Dendritic cell treated with granulocyte-macrophage colony-stimulating factor and Interleukin-4, amounts not matched to agents 40 ng/mL and 50 ng/mL, for 4 days (primary cell): ENCODE measurements around the gene HPDL.
A peak's percentile ranks its signal among the peaks of the same experiment; 100 is the strongest.

Experiments
- H3K27ac Mint-ChIP-seq: one replicate; pipeline ENCODE4 v1.8.0; 2022; ENCODE audit warnings: mild to moderate bottlenecking, mixed read lengths
- H3K27me3 Mint-ChIP-seq: one replicate; pipeline ENCODE4 v1.8.0; 2022; ENCODE audit warnings: mild to moderate bottlenecking, mixed read lengths
- H3K36me3 Mint-ChIP-seq: one replicate; pipeline ENCODE4 v1.8.0; 2022; ENCODE audit warnings: low read depth, mixed read lengths
- H3K4me1 Mint-ChIP-seq: one replicate; pipeline ENCODE4 v1.8.0; 2022; ENCODE audit warnings: low read depth, mixed read lengths
- H3K4me3 Mint-ChIP-seq: one replicate; pipeline ENCODE4 v1.8.0; 2022; ENCODE audit warnings: mild to moderate bottlenecking, moderate library complexity, mixed read lengths
- H3K9me3 Mint-ChIP-seq: one replicate; pipeline ENCODE4 v1.8.0; 2022; ENCODE audit warnings: mixed read lengths
- intact Hi-C: fragments of 100-400 bp; cut with micrococcal nuclease; formaldehyde crosslinking; loops from one replicate; pipeline ENCODE4 v1.15.0; 2022

HPDL gene

DNA sequence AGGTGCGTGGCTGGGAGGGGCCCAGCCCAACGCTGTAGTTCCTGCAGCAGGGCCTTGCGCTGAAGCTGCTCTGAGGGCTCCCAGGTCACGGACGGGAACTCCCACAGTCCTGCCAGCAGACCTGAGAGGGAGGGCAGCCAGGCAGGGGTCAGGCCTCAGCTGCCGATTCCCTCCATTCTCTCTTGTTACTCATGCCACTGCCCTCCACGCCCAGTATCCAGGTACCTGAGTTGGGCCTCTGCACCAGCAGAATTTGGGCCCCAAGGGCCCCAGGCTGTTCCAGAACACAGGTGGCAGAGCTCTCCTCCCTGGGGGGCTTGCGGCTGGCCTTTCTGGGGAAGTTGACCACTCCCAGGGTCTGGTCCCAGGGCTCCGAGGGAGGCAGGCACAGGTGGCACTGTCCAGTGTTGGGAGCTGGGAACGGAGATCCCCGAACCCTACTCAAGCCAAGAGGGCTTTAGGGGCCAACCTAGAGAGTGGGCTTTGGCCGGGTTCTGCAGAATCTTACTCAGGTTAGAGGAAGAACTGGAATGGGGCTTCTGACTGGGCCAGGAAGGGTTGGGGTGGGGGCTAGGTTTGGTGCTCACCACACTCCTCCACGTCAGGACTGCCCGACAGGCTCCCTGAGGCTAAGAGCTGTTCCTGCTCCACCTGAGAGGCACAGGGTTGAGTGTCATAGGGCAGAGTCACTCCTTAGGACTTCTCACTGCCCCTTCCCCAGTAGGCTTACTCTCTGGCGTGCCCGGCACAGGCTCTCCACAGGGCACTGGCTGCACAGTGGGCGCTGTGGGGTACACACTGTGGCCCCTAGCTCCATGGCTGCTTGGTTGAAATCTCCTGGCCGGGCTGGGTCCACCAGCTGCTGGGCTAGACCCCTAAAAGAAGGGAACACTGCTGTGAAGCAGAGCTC is 5.0 kb downstream of the HPDL start:
- Mint-ChIP-seq H3K27ac (no peak overlapping the region), H3K27me3 (peaks cover 15% of the 10 kb centered on the region), H3K36me3 (peaks cover 51% of the 10 kb centered on the region), H3K4me1 (peaks cover 20% of the 10 kb centered on the region), H3K4me3 (no peak overlapping the region), H3K9me3 (no peaks in the 10 kb centered on the region)
- intact Hi-C loops: no loop called here

- H3K4me3 Mint-ChIP-seq: no peak overlapping the region
- no peaks in the 10 kb centered on the region for H3K9me3 Mint-ChIP-seq
- intact Hi-C loops: no loop called here
- peaks cover 23% of the 10 kb centered on the region for H3K4me1 Mint-ChIP-seq
- H3K36me3 Mint-ChIP-seq: peaks cover 51% of the 10 kb centered on the region
- H3K27me3 Mint-ChIP-seq: peaks cover 9% of the 10 kb centered on the region
- H3K27ac Mint-ChIP-seq: no peak overlapping the region
Measured at GRCh38 chr1:45332346-45332720, 5.6 kb downstream of the HPDL start.

GRCh38 chr1:45334308-45335245 is 7.9 kb downstream of the HPDL start:
- no peak overlapping the region for H3K27ac Mint-ChIP-seq
- H3K4me3 Mint-ChIP-seq: no peak overlapping the region
- H3K9me3 Mint-ChIP-seq: no peaks in the 10 kb centered on the region
- no peaks in the 10 kb centered on the region for H3K27me3 Mint-ChIP-seq
- peaks cover 53% of the 10 kb centered on the region for H3K36me3 Mint-ChIP-seq
- intact Hi-C loops: no loop called here
- peaks cover 31% of the 10 kb centered on the region for H3K4me1 Mint-ChIP-seq

DNA sequence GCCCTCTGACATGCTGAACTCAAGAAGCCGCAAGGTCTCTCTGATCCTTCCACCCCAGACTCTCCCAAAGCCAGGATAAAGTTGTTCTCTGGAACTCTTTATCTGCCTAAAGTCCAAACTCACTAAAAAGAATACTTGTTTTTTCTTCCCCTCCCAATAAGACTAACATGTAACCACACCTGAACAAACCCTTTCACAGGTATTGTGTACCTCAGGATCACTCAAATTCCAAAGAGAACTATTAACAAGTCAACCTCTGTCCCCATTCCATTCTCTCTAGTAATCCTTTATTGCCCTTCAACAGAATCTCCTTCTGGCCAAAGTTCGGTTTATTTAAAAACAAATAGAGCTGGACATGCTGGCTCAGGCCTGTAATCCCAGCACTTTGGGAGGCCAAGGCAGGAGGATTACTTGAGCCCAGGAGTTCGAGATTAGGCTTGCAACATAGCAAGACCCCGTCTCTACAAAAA is 9.2 kb downstream of the HPDL start:
- H3K4me1 Mint-ChIP-seq: peaks cover 38% of the 10 kb centered on the region
- H3K4me3 Mint-ChIP-seq: no peak overlapping the region
- no peaks in the 10 kb centered on the region for H3K27me3 Mint-ChIP-seq
- peak overlapping the region; percentile 19 for H3K27ac Mint-ChIP-seq
- no peaks in the 10 kb centered on the region for H3K9me3 Mint-ChIP-seq
- H3K36me3 Mint-ChIP-seq: peaks cover 51% of the 10 kb centered on the region
- intact Hi-C loops: no loop called here

DNA sequence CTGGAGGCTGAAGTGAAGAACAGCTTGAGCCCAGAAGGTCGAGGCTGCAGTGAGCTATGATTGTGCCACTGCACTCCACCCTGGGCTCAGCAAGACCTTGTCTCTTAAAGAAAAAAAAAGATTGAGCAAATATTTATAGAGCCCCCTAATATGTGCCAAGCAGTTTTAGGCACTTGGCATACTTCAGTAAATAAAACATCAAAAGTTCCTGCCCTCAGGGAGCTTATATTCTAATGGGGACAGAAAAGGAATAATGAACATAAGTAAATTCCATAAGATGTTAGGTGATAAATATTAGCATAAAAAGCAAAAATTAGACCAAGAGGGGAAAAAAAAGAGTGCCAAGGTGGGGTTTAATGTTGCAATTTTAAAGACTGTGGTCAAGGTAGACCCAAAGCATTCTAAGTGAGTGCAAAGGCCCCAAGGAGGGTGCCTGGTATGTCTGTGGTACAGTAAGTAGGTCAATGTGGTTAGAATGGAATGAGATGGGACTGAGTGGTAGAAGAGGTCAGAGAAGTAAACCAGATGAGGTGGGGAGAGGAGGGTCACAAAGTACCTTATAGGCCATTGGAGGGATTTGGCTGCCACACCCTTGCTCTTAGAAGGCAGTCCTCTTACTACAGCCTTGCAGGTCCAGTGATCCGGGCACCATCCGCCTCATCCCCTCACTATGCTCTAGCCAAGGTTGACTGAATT is 11.1 kb downstream of the HPDL start:
- peaks cover 53% of the 10 kb centered on the region for H3K4me1 Mint-ChIP-seq
- H3K27ac Mint-ChIP-seq: no peak overlapping the region
- H3K9me3 Mint-ChIP-seq: no peaks in the 10 kb centered on the region
- H3K36me3 Mint-ChIP-seq: peaks cover 49% of the 10 kb centered on the region
- H3K27me3 Mint-ChIP-seq: no peaks in the 10 kb centered on the region
- no peak overlapping the region for H3K4me3 Mint-ChIP-seq
- intact Hi-C loops: loop anchor here (2.0 kb wide), 1 partner anchor 325 kb away; the partner anchor contains the start of gene UROD

GRCh38 chr1:45339789-45340558 is 13.3 kb downstream of the HPDL start, which contains the start of the genes MUTYH and TOE1:
Gene MUTYH, minus strand, starts transcription at chr1:45340440. Its CDS starts 5,935 bp downstream, at chr1:45334505.
Gene TOE1, plus strand, starts transcription at chr1:45340170. Its CDS starts 83 bp downstream, at chr1:45340253.
- peaks cover 61% of the 10 kb centered on the region for H3K36me3 Mint-ChIP-seq

DNA sequence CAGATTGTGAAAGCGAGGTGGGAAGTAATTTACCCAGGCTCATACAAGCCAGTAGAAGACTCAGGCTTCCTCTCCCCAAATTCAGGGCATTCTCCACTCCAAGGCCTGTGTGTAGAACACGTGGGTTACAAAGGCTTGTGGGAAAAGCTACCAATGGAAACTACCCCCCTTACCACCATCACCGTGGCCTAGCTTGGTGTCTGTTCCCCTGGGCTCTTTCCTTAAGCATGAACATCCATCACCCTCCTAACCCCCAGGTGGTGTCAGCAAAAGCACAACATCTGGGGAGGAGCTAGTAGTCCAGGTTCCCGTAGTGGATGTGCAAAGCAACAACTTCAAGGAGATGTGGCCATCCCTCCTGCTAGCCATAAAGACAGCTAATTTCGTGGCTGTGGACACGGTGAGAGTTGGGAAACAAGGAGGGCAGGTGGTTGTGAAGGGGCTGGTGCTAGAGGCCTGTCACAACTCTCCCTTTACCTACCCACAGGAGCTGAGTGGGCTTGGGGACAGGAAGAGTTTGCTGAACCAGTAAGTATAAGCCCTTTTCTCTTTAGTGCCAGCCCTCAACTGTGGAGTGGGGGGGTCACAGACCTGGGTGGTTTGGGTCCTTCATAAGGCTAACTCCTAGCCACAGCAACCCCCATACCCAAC is 14.2 kb downstream of the HPDL start:
- no peaks in the 10 kb centered on the region for H3K9me3 Mint-ChIP-seq
- no peaks in the 10 kb centered on the region for H3K27me3 Mint-ChIP-seq
- peak overlapping the region; percentile 89 for H3K4me3 Mint-ChIP-seq
- H3K4me1 Mint-ChIP-seq: peaks cover 43% of the 10 kb centered on the region
- intact Hi-C loops: loop anchor here (1.0 to 5.0 kb wide), 2 partner anchors 38 to 161 kb away; partner anchors contain the start of genes CCDC163 and MMACHC
- peak overlapping the region; percentile 95 for H3K27ac Mint-ChIP-seq
- peaks cover 71% of the 10 kb centered on the region for H3K36me3 Mint-ChIP-seq

More at GRCh38 chr1:45339789-45340558, 13.3 kb downstream of the HPDL start, which contains the start of the genes MUTYH and TOE1:
- peak within 1 kb of the TSS; percentile 95 for H3K27ac Mint-ChIP-seq
- H3K4me3 Mint-ChIP-seq: peak within 1 kb of the TSS; percentile 89
- H3K27me3 Mint-ChIP-seq: no peaks in the 10 kb centered on the region
- intact Hi-C loops: loop anchor here (1.0 to 5.0 kb wide), 3 partner anchors 37 to 327 kb away; partner anchors contain the start of genes CCDC163, MMACHC and UROD
- H3K4me1 Mint-ChIP-seq: peaks cover 43% of the 10 kb centered on the region
- no peaks in the 10 kb centered on the region for H3K9me3 Mint-ChIP-seq

DNA sequence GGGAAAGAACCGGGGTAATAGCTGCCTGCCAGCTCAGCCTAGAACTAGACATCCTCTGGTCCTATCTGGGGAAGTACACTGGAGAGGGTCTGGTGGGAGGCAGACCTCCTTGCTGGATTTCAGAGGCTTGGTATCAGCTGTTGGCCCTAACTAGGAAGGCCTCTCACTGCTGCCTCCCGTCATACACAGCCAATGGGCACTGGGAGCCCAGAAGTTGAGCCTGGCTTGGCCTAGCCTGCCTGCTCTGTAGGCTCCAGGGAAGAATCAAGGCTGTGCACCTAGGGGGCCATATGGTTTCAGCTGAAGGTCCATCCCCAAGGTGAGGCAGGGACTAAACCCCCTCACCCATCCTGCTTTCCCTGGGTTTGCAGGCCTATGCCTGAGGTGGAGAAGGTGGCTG is 17.8 kb downstream of the HPDL start:
- H3K4me3 Mint-ChIP-seq: no peak overlapping the region
- H3K27me3 Mint-ChIP-seq: no peaks in the 10 kb centered on the region
- no peak overlapping the region for H3K27ac Mint-ChIP-seq
- H3K36me3 Mint-ChIP-seq: peaks cover 71% of the 10 kb centered on the region
- intact Hi-C loops: loop anchor here (5.0 kb wide), 1 partner anchor 158 kb away; the partner anchor contains the start of genes CCDC163 and MMACHC
- H3K9me3 Mint-ChIP-seq: no peaks in the 10 kb centered on the region
- peaks cover 23% of the 10 kb centered on the region for H3K4me1 Mint-ChIP-seq

- Mint-ChIP-seq H3K36me3 (peaks cover 65% of the 10 kb centered on the region), H3K27ac (no peak overlapping the region), H3K27me3 (no peaks in the 10 kb centered on the region), H3K4me1 (peaks cover 20% of the 10 kb centered on the region), H3K9me3 (no peaks in the 10 kb centered on the region), H3K4me3 (no peak overlapping the region)
- intact Hi-C loops: no loop called here
Measured at GRCh38 chr1:45345014-45345413, 18.3 kb downstream of the HPDL start.

DNA sequence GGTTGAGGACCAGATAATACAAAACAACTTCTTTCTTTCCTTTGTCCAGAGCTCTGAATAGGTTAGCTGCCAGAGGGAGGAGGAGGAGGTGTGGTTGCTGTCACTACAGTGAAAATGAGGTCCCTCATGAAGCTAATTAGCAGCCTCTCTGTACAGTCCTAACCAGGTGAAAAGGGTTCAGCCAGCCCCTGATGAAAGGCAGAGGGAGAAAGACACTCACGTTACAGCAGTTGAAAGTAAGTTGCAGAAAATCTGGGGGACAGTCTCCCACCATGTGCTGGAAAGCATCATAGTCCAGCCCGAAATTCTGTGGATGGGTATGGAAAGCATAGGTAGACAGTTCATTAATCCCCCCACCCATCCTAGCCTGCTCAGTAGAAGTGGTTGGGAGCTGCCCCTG is 19.8 kb downstream of the HPDL start:
- intact Hi-C loops: no loop called here
- no peak overlapping the region for H3K27ac Mint-ChIP-seq
- H3K4me3 Mint-ChIP-seq: no peak overlapping the region
- H3K36me3 Mint-ChIP-seq: peaks cover 57% of the 10 kb centered on the region
- no peaks in the 10 kb centered on the region for H3K9me3 Mint-ChIP-seq
- peaks cover 10% of the 10 kb centered on the region for H3K4me1 Mint-ChIP-seq
- H3K27me3 Mint-ChIP-seq: no peaks in the 10 kb centered on the region

GRCh38 chr1:45348020-45348419 is 21.3 kb downstream of the HPDL start:
- no peaks in the 10 kb centered on the region for H3K4me1 Mint-ChIP-seq
- H3K36me3 Mint-ChIP-seq: peaks cover 42% of the 10 kb centered on the region
- H3K4me3 Mint-ChIP-seq: no peak overlapping the region
- no peak overlapping the region for H3K27ac Mint-ChIP-seq
- intact Hi-C loops: no loop called here
- no peaks in the 10 kb centered on the region for H3K9me3 Mint-ChIP-seq
- no peaks in the 10 kb centered on the region for H3K27me3 Mint-ChIP-seq

- H3K9me3 Mint-ChIP-seq: no peaks in the 10 kb centered on the region
- H3K36me3 Mint-ChIP-seq: peaks cover 36% of the 10 kb centered on the region
- no peak overlapping the region for H3K4me3 Mint-ChIP-seq
- H3K4me1 Mint-ChIP-seq: peaks cover 2% of the 10 kb centered on the region
- intact Hi-C loops: no loop called here
- no peaks in the 10 kb centered on the region for H3K27me3 Mint-ChIP-seq
- H3K27ac Mint-ChIP-seq: no peak overlapping the region
Measured at GRCh38 chr1:45348609-45348965, 21.9 kb downstream of the HPDL start.
